HG03060 (cell line): Measurements from ENCODE around the gene FIS1.

Experiments used
- ATAC-seq: cut with Tn5 transposase; IDR thresholded peaks from one replicate; pipeline ENCODE4 v1.9.1; 2021; ENCODE audit warnings: low read depth, moderate number of reproducible peaks; ENCODE audit not compliant: unreplicated experiment

The FIS1 gene

GRCh38 chr7:101235522-101235921, 9.4 kb downstream of the FIS1 start:
- ATAC-seq, result no peak

- ATAC-seq, result no peak
Observed at GRCh38 chr7:101235050-101235449, 9.8 kb downstream of the FIS1 start.

- no peak for ATAC-seq
Observed at GRCh38 chr7:101234636-101235035, 10.2 kb downstream of the FIS1 start.

- no peak for ATAC-seq
Observed at GRCh38 chr7:101233907-101234547, 10.9 kb downstream of the FIS1 start.

GRCh38 chr7:101232141-101232850, 12.6 kb downstream of the FIS1 start:
- ATAC-seq, result no peak

GRCh38 chr7:101231644-101232043, 13.2 kb downstream of the FIS1 start:
- no peak for ATAC-seq

- ATAC-seq, result no peak
Observed at GRCh38 chr7:101226721-101227120, 18.2 kb downstream of the FIS1 start.

GRCh38 chr7:101225650-101226049, 19.2 kb downstream of the FIS1 start:
- ATAC-seq, result no peak

- no peak for ATAC-seq
Observed at GRCh38 chr7:101223528-101223927, 21.4 kb downstream of the FIS1 start.

GRCh38 chr7:101222275-101222830, 22.5 kb downstream of the FIS1 start:
- no peak for ATAC-seq

- ATAC-seq, result no peak
Observed at GRCh38 chr7:101220295-101220694, 24.6 kb downstream of the FIS1 start.

GRCh38 chr7:101218236-101219125, 26.4 kb downstream of the FIS1 start:
- ATAC-seq, result no peak

- ATAC-seq, result peak; percentile 71
Observed at GRCh38 chr7:101217388-101218235, 27.3 kb downstream of the FIS1 start, which contains the start of the genes PLOD3 and ZNHIT1. Gene PLOD3, minus strand, starts transcription at chr7:101217581. Its CDS starts 307 bp downstream, at chr7:101217274. Gene ZNHIT1, plus strand, starts transcription at chr7:101218165. Its CDS starts 31 bp downstream, at chr7:101218196.

GRCh38 chr7:101216860-101217387, 28.0 kb downstream of the FIS1 start:
- no peak for ATAC-seq

GRCh38 chr7:101216001-101216859, 28.7 kb downstream of the FIS1 start:
- no peak for ATAC-seq

- no peak for ATAC-seq
Observed at GRCh38 chr7:101212014-101212413, 32.9 kb downstream of the FIS1 start.

GRCh38 chr7:101211501-101211900, 33.4 kb downstream of the FIS1 start:
- no peak for ATAC-seq

GRCh38 chr7:101210143-101210542, 34.7 kb downstream of the FIS1 start:
- no peak for ATAC-seq

- no peak for ATAC-seq
Observed at GRCh38 chr7:101208794-101209193, 36.1 kb downstream of the FIS1 start.
